ENCODE data around the gene IHH.

GRCh38 chr2:219076253-219076652 lies 15.5 kb upstream of the IHH start:
- TF ChIP-seq CTCF (conservative IDR thresholded peaks at IDR 0.05; ENCODE audit: low read depth, low read length) (no peak), EZH2 (IDR thresholded peaks at IDR 0.05; ENCODE audit: low read length, unreplicated experiment) (no peak), EZH2phosphoT487 (IDR thresholded peaks at IDR 0.05; ENCODE audit: borderline replicate concordance, low read length) (no peak)

Data from PC-3 (cell line).